Type B pancreatic cell (in vitro differentiated cells): ENCODE results near the gene INPP5A. TPM values are rescaled to one million over a fixed set of nuclear protein-coding genes. Genes with fewer than 3 reads are reported as not detected.

Source experiments
- DNase-seq: peaks from one replicate; pipeline ENCODE4 v3.0.0; 2021; ENCODE audit warnings: mixed read lengths; ENCODE audit not compliant: unreplicated experiment; ENCODE audit errors: extremely low spot score
- H3K27ac Mint-ChIP-seq: 2 replicates; pipeline ENCODE4 v1.8.0; 2021; ENCODE audit warnings: mild to moderate bottlenecking, mixed read lengths
- H3K27me3 Mint-ChIP-seq: 2 replicates; pipeline ENCODE4 v1.8.0; 2021; ENCODE audit warnings: mixed read lengths
- H3K36me3 Mint-ChIP-seq: 2 replicates; pipeline ENCODE4 v1.8.0; 2021; ENCODE audit warnings: mixed read lengths
- H3K4me1 Mint-ChIP-seq: one replicate; pipeline ENCODE4 v1.8.0; 2021; ENCODE audit warnings: mixed read lengths; ENCODE audit not compliant: unreplicated experiment
- H3K4me3 Mint-ChIP-seq: 2 replicates; pipeline ENCODE4 v1.8.0; 2021; ENCODE audit warnings: mild to moderate bottlenecking, mixed read lengths
- H3K9me3 Mint-ChIP-seq: 2 replicates; pipeline ENCODE4 v1.8.0; 2021; ENCODE audit warnings: mixed read lengths
- CTCF ChIP-seq: fragments of 200-600 bp; sonication (generic); conservative IDR thresholded peaks from 2 replicates; pipeline ENCODE4 v1.5.0; 2021; ENCODE audit warnings: antibody characterized with exemption, mild to moderate bottlenecking
- total RNA-seq: library from RNA; stranded (reverse); gene quantifications from 2 replicates; pipeline ENCODE4 v1.2.1, GENCODE V29; 2021; ENCODE audit warnings: low replicate concordance

The INPP5A gene
- total RNA-seq, 1 donor from 2014 or later, result 26.6 TPM

GRCh38 chr10:132555648-132556575 lies 18.3 kb downstream of the INPP5A start:
- peaks cover 9% of the 10 kb centered on the region for H3K4me1 Mint-ChIP-seq
- H3K4me3 Mint-ChIP-seq, result no peak overlapping the region
- TF ChIP-seq CTCF, result no peak
- DNase-seq, result no peak
- no peak overlapping the region for H3K27ac Mint-ChIP-seq
- no peaks in the 10 kb centered on the region for H3K27me3 Mint-ChIP-seq
- no peaks in the 10 kb centered on the region for H3K9me3 Mint-ChIP-seq
- H3K36me3 Mint-ChIP-seq, result no peaks in the 10 kb centered on the region

- Mint-ChIP-seq H3K4me3 (no peak overlapping the region), H3K27ac (no peak overlapping the region), H3K36me3 (no peaks in the 10 kb centered on the region), H3K4me1 (peaks cover 9% of the 10 kb centered on the region), H3K9me3 (no peaks in the 10 kb centered on the region), H3K27me3 (no peaks in the 10 kb centered on the region)
- no peak for TF ChIP-seq CTCF
- DNase-seq, result no peak
Measured at GRCh38 chr10:132556994-132557441, 19.4 kb downstream of the INPP5A start.

- H3K4me3 Mint-ChIP-seq, result no peak overlapping the region
- H3K27ac Mint-ChIP-seq, result no peak overlapping the region
- DNase-seq, result no peak
- no peak for TF ChIP-seq CTCF
- H3K4me1 Mint-ChIP-seq, result peaks cover 9% of the 10 kb centered on the region
- H3K36me3 Mint-ChIP-seq, result no peaks in the 10 kb centered on the region
- H3K9me3 Mint-ChIP-seq, result no peaks in the 10 kb centered on the region
- no peaks in the 10 kb centered on the region for H3K27me3 Mint-ChIP-seq
Measured at GRCh38 chr10:132557696-132558515, 20.3 kb downstream of the INPP5A start.

- Mint-ChIP-seq H3K4me1 (peaks cover 14% of the 10 kb centered on the region), H3K27me3 (no peaks in the 10 kb centered on the region), H3K36me3 (no peaks in the 10 kb centered on the region), H3K27ac (no peak overlapping the region), H3K4me3 (no peak overlapping the region), H3K9me3 (no peaks in the 10 kb centered on the region)
- no peak for TF ChIP-seq CTCF
- DNase-seq, result peak; percentile 67
Measured at GRCh38 chr10:132558516-132559413, 21.2 kb downstream of the INPP5A start.

GRCh38 chr10:132559538-132559937 lies 22.0 kb downstream of the INPP5A start:
- no peaks in the 10 kb centered on the region for H3K27me3 Mint-ChIP-seq
- H3K9me3 Mint-ChIP-seq, result no peaks in the 10 kb centered on the region
- H3K4me3 Mint-ChIP-seq, result no peak overlapping the region
- no peak for TF ChIP-seq CTCF
- no peak overlapping the region for H3K27ac Mint-ChIP-seq
- H3K4me1 Mint-ChIP-seq, result peaks cover 14% of the 10 kb centered on the region
- DNase-seq, result no peak
- H3K36me3 Mint-ChIP-seq, result no peaks in the 10 kb centered on the region
